ENCODE results near the gene PPP2R2D.
"Not testable (repeated sequence)": the region's sequence is repeated elsewhere in the genome, so short reads cannot be mapped to it uniquely, and the experiment has no call there.

The PPP2R2D gene

DNA sequence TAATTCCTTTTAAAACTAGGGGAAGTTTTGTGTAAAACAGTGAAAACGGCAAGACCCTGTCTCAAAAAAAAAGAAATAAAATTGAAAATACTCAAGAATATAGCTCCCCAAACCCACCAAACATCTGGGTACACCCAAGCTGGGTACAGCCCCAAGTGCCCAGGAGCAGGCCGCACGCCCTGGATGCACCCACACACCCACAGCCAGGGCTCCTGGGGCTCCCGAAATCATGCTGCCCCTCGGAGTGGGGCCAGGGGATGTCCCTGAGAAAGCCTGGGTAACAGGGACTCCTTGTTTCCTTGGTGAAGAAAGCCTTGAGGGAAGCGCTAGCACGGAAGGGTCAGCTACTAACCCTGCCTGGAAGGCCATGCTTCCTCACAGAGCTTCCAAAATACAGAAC, 70.8 kb downstream of the PPP2R2D start:
- in situ Hi-C loops (cut with HindIII; ENCODE audit: low sequenced_read_pairs), result no loop called here

DNA sequence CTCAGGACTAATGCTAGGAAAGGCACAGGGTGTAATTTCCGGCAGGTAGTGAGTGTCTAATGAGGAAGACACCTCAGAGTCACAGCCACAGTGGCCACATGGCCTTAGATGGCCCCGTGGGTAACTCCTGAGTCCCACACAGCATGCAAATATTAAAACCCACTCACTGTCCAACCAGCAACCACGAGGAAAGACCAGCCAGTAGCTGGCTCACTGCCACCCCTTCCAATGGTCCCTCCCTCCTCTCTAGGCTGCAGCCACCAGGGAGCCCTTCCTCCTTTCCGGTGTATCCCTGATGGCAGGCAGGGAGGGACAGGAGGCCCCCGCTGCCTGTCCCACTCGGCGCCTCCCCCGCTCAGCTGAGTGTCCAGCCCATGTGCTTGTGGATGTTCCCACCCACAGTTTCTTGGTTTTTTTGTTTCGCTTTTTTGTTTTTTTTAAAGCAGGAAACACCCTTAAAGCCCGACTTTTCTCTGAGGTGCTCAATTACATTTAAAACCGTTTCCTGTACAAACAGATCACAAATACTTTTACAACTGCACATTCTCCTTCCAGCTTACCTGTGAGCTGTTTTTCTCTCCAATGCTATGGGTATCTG, 71.8 kb downstream of the PPP2R2D start:
- in situ Hi-C loops (cut with HindIII; ENCODE audit: low sequenced_read_pairs), result no loop called here

DNA sequence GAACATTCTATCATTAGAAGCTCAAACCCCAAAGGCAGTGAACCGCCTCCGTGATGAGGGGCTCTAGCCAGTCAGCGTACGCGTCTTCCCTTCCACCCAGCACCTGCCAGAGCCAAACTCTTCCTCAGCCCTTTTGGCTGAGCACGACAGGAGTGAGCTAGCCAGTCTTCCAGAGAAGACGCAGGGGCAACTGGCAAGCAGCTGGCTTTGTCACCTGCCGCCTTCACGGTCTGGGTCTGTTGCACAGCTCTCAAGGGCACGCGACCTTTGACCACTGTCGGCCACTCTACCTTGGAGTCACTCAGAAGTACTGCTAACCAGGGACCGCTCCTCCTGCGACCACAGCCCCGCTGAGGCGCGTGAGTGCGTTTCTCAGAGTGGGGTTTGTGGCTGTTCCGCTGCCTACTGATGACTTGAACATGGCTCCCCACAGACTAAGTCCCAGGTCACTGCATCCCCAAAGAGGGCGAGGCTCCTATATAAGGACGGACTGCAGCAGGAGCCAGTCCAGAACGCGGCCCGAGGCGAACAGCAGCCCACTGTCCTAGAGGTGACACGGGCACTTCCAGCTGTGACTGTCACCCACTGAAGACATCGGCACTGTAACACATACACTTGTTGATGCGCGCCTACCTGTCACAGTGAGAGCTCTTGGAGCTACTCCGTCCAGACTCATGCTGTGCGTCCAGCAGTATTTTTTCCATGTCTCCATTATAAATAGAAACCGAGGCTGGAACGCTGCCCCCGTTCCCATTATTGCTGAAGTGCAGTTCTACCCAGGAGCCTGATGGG, 72.5 kb downstream of the PPP2R2D start:
- in situ Hi-C loops (cut with HindIII; ENCODE audit: low sequenced_read_pairs), result no loop called here

DNA sequence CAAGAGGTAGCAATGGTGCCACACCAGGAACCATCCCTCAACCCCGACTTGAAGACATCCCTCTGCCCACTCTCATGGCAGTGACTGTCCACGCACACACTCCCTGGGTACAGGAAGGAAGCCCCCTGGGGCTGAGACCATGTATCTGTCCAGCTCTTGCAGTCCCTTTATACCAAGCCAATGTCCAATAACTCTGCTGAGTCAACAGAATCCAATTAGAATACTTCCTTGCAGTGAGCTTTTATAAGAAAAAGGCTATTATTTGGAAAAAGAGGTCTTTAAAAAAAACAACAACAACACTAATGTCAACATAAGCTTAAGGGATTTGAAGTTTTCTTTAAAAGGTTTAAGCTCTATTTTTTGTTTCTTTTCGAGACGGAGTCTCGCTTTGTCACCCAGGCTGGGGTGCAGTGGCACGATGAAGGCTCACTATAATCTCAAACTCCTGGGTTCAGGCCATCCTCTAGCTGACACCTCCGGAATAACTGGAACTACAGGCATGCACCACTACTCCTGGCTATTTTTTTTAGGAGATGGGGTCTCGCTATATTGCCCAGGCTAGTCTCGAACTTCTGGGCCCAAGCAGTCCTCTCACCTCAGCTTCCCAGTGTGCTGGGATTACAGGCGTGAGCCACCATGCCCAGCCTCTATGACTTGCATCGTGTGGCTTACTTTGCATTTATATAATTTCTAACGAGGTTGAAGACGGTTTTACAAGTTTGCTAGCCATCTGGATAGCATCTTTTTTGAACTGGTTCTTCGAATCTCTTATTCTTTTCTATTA, 73.4 kb downstream of the PPP2R2D start:
- in situ Hi-C loops (cut with HindIII; ENCODE audit: low sequenced_read_pairs), result no loop called here

DNA sequence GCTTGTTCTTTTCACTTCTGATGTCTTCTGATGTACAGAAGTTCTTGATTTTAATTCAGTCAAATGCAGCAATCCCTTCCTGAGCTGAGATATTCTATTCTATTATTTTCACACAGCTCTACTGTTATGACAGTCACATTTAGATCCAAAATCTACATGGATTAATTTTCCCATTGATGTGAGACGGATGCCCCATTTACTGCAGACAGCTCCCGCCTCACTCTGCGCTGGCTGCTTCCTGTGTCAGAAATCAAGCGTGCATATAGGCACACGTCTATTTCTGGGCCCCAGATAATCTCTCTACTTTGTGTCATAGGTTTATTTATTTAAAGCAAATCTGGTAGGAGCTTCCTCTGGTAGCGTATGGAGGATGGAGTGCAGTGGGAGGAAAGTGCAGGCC, 74.2 kb downstream of the PPP2R2D start:
- in situ Hi-C loops (cut with HindIII; ENCODE audit: low sequenced_read_pairs), result no loop called here

DNA sequence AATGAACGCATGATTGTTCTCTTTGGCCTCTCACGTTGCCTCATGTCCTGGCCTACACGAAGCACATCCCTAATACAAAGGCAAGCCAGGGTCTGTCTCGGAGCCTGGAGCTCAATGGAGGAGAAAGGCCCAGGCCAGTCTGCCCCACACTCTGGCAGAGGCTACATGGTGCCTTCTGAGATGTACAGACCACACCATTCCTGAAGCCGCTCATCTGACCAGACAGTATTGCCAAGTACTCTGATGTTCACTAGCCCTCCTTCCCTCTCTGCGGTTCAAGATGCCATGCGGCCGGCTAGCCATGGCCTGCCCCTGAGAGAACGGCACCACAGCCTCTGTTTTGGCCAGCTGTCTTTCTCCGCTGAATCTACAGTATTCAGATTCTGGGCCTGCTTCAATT, 75.0 kb downstream of the PPP2R2D start:
- in situ Hi-C loops (cut with HindIII; ENCODE audit: low sequenced_read_pairs), result no loop called here

DNA sequence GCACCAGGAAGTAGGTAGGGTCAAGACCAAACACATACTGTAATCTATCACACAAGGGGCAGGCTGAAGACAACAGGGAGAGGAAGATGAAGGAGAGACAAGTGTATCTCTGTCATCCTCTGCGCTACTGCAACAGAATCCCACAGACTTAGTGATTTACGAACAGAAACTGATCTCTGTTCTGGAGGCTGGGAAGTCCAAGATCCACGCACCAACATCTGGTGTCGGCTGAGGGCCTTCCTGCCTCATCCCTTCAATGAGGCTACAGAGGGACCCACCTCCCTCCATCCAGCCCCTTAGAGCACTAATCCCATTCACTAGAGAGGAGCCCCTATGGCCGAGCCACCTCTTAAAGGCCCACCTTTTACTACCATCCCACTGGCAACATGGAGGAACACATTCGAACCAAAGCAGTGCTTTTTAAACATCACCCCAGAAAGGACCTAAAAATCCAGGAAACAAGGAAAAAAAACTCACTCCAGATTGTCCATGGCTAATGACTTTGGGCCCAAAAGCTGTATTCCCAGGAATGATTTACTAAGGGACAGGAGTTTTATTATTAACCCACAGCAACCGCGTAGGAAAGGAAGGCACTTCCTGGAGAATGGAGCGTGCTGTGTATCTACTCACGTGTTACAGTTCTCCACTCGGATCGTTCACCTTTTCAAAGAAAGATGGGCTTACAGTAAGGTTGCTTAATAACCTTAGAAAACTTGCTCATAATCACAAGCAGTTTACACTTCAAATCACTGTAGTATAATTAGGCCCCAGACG, 76.7 kb downstream of the PPP2R2D start:
- in situ Hi-C loops (cut with HindIII; ENCODE audit: low sequenced_read_pairs), result no loop called here

DNA sequence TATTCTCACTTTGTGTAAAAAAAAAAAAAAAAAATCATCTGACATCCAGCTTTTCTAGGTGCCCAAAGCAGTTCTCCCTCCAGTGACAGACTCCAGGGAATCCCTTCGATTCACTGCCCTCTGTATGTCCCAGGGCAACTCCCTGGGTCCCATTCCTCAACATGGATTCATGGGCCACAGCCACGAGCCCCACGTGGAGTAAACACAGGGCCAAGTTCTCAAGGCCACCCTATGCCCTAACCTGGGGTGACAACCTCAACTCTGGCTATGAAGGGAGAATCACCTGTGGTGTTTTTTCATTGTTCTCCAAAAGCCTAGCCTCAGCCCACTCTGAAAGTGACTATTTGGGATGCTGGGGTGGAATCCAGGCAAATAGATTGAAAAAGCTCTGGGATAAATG, 77.6 kb downstream of the PPP2R2D start:
- in situ Hi-C loops (cut with HindIII; ENCODE audit: low sequenced_read_pairs), result no loop called here

DNA sequence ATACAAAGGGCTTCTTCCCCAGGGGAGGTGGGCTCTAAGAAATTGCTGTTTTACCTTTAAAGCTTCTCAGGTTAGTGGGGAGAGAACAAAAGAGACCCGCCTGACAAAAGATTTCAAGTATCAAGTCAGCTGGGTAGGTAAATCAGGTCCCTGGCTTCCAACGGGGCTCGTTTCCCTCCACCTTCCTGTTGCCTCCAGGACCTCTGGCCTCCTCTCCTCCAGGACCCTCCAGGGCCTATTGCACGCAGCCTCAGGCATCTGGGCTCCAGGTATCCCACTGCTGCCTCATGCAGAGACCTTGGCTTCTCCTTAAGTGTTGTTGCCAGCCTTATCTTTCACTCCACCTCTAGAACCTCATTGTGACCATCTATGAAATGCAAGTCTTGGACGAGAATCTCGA, 78.0 kb downstream of the PPP2R2D start:
- in situ Hi-C loops (cut with HindIII; ENCODE audit: low sequenced_read_pairs), result no loop called here

DNA sequence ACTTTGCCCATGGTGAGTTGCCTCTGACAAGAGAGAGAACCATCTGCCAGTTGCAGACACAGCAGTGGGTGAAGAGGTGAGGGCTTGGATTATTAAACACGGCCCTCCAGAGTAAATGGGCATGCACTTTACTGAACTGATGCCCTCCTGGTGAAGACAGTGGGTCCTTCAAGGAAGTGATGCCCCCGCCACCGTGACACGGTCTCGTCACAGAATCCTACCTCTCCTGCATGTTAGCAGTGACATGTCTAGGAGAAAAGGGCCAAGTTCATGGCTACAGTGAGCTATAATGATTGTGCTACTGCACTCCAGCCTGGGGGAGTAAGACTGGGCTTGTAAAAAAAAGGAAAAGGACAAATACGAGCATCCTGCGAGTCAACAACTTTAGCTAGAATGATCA, 78.5 kb downstream of the PPP2R2D start:
- in situ Hi-C loops (cut with HindIII; ENCODE audit: low sequenced_read_pairs), result no loop called here

DNA sequence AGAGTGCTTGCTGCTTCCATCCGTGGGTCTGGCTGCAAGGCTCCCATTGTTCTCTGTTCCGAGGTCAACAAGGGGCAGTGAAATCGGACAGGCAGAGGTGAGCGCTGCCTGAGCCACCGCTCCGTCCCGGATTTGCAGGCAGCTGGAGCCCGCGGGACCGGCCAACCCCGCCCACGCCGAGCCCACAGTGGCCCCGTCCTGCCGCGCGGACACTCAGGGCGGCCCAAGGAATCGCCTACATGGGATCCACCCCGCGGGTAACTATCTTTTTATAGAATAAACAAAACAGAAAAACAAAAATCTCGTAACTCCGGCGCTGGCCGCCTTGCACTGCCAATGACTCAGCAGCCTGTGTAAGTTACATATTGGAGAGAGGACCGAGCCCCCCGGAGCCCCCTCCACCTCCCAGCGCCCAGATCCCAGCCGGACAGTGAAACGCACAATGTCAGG, 79.0 kb downstream of the PPP2R2D start:
- in situ Hi-C loops (cut with HindIII; ENCODE audit: low sequenced_read_pairs), result loop anchor here (5.0 kb wide), 2 partner anchors 33 to 73 kb away; no protein-coding TSS in a partner anchor

DNA sequence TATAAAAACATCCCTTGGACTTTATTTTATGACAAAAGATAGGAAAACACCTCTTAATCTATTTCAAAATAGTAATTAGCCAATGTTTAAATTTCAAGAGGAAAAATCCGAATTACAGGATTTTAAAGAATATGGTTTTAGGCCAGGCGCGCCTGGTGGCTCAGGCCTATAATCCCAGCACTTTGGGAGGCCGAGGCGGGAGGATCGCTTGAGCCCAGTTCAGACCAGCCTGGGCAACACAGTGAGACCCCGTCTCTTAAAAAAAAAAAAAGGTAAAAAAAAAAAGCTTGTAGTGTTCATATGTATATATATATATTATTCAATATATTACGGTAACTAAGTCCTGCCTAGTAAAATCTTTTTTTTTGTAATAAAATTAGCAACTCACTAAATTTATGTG, 79.5 kb downstream of the PPP2R2D start:
- in situ Hi-C loops (cut with HindIII; ENCODE audit: low sequenced_read_pairs), result loop anchor here (5.0 kb wide), 2 partner anchors 33 to 73 kb away; no protein-coding TSS in a partner anchor

DNA sequence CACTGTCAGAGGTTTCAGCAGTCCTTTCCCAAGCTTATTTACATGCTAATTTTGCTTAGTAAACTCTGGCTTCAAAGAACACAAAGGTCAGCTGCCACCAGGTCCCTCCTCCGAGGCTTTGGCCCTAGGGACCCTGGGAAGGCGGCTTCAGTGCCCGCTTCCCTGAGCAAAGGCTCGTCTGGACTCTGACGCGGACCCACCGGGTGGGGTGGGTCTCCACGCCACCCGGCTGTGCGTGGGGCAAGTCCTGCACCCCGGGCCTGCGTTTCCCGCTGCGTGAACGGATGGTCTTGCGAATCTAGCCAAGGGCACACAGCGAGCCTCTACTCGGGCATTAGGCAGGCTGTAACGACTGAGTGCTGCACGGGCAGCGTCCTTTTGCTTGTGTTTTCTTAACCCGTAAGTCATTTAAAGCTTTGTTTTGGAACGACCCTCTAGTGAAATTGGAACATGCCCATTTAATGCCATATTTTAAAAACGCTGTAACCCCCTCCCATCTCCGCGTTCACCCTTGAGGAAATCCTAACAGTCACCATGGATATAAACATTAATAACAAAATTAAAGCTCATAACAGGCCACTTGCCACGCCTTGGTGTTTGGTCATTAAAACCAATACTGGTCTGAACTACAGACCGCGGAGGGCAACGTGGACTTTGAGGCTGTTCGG, 80.1 kb downstream of the PPP2R2D start:
- in situ Hi-C loops (cut with HindIII; ENCODE audit: low sequenced_read_pairs), result loop anchor here (5.0 kb wide), 2 partner anchors 34 to 74 kb away; no protein-coding TSS in a partner anchor

DNA sequence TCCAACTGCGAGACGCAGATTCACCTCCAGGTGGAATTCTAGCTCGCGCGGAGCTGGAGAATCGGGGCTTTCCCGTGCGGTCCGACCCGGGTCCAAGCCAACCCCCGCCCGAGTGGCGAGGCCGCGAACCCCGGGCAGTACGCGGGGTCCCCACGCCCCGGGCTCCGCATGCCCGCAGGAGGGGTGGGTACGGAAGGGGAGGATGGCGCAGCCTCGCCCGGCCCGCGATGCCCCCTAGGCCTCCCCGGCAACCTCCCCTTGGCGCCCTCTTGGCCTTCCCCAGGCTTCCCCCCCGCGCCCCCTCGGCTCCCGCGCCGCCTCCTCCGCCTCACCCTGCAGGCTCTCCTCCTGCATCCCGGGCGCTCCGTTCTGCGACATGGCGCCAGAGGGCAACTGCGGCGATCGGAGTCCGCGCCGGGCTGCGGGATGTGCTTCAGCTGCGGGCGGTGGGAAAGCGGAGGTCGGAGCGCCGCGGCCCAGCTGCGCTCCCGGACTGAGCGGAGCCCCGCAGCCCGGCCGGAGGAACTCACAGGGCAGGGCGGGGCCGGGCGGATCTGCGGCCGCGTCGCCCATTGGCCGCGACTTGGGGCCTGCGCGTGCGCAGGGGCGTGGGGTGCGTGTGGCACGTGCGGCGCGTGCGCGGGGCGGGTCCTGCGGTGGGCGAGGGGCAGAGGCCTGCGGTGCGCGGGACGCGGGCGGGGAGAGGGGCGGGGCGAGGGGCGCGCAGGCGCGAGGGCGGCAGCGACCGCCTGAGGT, 80.8 kb downstream of the PPP2R2D start, which contains the start of gene BNIP3:
Gene BNIP3, minus strand, starts transcription at position 495 of the 756 bp plus-strand sequence. Its CDS starts 117 bp downstream, at position 378.
- in situ Hi-C loops (cut with HindIII; ENCODE audit: low sequenced_read_pairs), result loop anchor here (5.0 kb wide), 2 partner anchors 34 to 74 kb away; no protein-coding TSS in a partner anchor

DNA sequence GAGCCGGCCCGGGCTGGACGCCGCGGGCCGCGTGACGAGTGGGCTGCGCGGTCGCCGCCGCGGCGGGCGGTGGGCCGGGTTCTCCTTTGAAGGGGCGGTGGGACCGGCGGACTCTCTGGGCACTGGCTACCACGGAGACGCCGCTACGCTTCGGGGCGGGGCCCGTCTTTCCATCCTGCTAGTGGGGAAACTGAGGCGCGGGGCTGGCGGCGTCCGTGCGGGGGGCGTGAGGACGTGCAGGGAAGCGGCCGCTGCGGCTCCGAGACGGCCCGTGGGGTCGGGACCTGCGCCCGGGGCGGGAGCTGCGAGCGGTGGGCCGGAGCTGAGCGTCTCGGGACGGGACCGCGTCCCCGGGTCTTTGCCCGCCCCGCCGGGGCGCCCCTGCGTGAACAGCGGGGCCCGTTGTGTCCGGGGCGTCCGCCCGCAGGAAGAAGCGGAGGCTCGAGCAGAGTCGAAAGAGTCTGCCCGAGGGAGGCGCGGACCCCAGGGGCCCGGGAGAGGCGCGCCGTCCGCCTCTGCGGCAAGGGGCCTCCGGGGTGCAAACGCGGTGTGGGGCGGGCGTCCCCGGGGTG, 81.5 kb downstream of the PPP2R2D start:
- in situ Hi-C loops (cut with HindIII; ENCODE audit: low sequenced_read_pairs), result loop anchor here (5.0 kb wide), 2 partner anchors 35 to 75 kb away; no protein-coding TSS in a partner anchor

DNA sequence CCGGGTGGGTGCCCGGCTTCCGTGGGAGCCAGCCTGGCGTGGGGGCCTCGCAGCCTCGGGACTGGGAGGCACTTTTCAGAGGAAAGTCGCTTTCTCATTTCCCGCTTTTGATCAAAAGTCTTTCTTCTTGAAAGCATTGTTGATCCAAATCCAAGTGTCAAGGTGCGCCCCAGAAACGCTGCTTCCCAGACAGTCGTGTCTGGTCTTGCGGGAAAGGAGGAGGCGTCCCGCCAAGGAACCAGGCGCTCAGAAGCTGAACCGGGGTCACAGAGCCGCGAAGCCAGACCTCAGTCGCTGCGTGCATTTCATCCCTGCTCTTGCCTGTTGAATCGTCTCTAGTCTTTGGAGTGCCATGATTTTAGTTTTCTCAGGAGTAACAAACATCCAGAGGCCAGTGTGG, 82.0 kb downstream of the PPP2R2D start:
- in situ Hi-C loops (cut with HindIII; ENCODE audit: low sequenced_read_pairs), result loop anchor here (5.0 kb wide), 2 partner anchors 35 to 75 kb away; no protein-coding TSS in a partner anchor

DNA sequence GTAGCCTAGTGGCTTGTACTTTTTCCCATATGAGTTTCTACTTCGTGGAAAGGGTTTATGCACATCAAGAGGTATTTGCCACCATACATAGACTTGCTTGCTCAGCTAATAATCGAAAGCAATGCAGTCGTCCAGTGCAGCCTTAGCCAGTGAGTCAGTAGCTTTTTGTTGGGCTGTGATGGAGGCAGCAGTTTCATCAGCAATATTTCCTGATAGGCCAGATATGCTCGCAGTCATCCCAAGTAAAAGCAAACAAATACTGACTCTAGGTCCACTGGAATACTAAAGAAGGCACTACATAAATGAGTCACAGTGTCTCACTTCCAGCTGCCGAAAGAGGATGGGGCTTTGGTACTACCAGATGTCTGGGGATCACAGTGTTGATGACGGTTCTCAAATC, 83.0 kb downstream of the PPP2R2D start:
- in situ Hi-C loops (cut with HindIII; ENCODE audit: low sequenced_read_pairs), result loop anchor here (5.0 kb wide), 2 partner anchors 36 to 76 kb away; no protein-coding TSS in a partner anchor

DNA sequence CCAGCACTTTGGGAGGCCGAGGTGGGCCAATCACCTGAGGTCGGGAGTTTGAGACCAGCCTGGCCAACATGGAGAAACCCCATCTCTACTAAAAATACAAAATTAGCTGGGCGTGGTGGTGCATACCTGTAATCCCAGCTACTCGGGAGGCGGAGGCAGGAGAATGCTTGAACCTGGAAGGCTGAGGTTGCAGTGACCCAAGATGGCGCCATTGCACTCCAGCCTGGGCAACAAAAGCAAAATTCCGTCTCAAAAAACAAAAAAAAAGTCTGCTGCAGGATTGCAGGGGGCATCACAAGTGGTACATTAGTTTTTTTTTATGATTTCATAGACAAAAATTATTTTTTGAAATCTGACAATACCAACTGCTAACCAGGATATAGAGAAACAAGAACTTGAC, 86.0 kb downstream of the PPP2R2D start:
- in situ Hi-C loops (cut with HindIII; ENCODE audit: low sequenced_read_pairs), result not testable (repeated sequence)

DNA sequence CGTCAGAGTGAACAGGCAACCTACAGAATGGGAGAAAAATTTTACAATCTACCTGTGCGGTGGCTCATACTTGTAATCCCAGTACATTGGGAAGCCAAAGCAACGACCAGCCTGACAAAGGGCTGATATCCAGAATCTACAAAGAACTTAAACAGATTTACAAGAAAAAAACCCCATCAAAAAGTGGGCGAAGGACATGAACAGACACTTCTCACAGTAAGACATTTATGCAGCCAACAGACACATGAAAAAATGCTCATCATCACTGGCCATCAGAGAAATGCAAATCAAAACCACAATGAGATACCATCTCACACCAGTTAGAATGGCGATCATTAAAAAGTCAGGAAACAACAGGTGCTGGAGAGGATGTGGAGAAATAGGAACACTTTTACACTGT, 86.5 kb downstream of the PPP2R2D start:
- in situ Hi-C loops (cut with HindIII; ENCODE audit: low sequenced_read_pairs), result not testable (repeated sequence)

All from endothelial cell of hepatic sinusoid (primary cell).